Left lung (tissue), 14 donors: ENCODE results near the gene ZNF358. TPM values are rescaled to one million over a fixed set of nuclear protein-coding genes. Genes with fewer than 3 reads are reported as not detected.

Source experiments
- ATAC-seq: fragments of 200-7000 bp; cut with Tn5 transposase; one replicate; pipeline ENCODE4 v1.9.1; 2020; ENCODE audit warnings: moderate library complexity
- DNase-seq, 4 donors: peaks; one replicate each; pipeline ENCODE4 v3.0.0-alpha.2; 2013 to 2020
- H3K27ac ChIP-seq, 2 donors: fragments of 200-600 bp; sonication (generic) in 1 of 2; one replicate each; pipeline versions ENCODE4 v1.5.0 to v1.8.0; 2020 to 2021
- H3K27me3 ChIP-seq, 2 donors: fragments of 200-600 bp; sonication (generic) in 1 of 2; one replicate each; pipeline versions ENCODE4 v1.5.0 to v1.8.0; 2020 to 2021
- H3K36me3 ChIP-seq, 2 donors: fragments of 200-600 bp; sonication (generic) in 1 of 2; one replicate each; pipeline versions ENCODE4 v1.5.0 to v1.8.0; 2020 to 2021
- H3K4me1 ChIP-seq, 2 donors: fragments of 200-600 bp; one replicate each; pipeline ENCODE4 v1.8.0; 2021
- H3K4me3 ChIP-seq, 2 donors: fragments of 200-600 bp; sonication (generic) in 1 of 2; one replicate each; pipeline versions ENCODE4 v1.5.0 to v1.8.0; 2020 to 2021; ENCODE audit warnings: mild to moderate bottlenecking in 1 of 2
- H3K9me3 ChIP-seq, 2 donors: fragments of 200-600 bp; sonication (generic) in 1 of 2; one replicate each; pipeline versions ENCODE4 v1.5.0 to v1.8.0; 2020 to 2021
- intact Hi-C, 2 donors: fragments of 100-400 bp; cut with DNase I; formaldehyde crosslinking; loops; one replicate each; pipeline versions ENCODE4 v1.11.2 to v1.14.2; 2022
- long read RNA-seq, 12 donors: library from polyadenylated mRNA in 2 of 12; unstranded in 2 of 12; transcript quantifications; one replicate each; pipeline ENCODE4 v2.0.0 and lab custom pipeline, GENCODE V29; 2019 to 2026
- polyA plus RNA-seq, 6 donors: library from polyadenylated mRNA; unstranded; fragments of 120-200 nt; gene quantifications; one replicate each; pipeline ENCODE4 v1.2.1, GENCODE V29; 2013; ENCODE audit not compliant: insufficient read length in 6 of 6
- total RNA-seq, 2 donors: library from RNA; stranded (reverse); fragmentation: NEBNext Ultra II Directional; extraction: Animal tissue kit (Norgen Biotek cat#: 25700); gene quantifications; one replicate each; pipeline ENCODE4 v1.2.1, GENCODE V29; 2021
- TF ChIP-seq, protein P1 (sequence below), 2 donors: fragments of 200-600 bp; sonication (generic) in 1 of 2; IDR thresholded peaks; one replicate each; pipeline versions ENCODE4 v1.5.0 to v1.8.0; 2021; ENCODE audit warnings: antibody characterized with exemption in 2 of 2
- donor health status: DM: no; HTN: yes; CAD: no.
- donor health status: DM: no; HTN: no; CAD: no.

The ZNF358 gene
- total RNA-seq = 10 to 100 TPM; 46.1 to 47.6 TPM
- polyA plus RNA-seq = 10 to 100 TPM; 36.9 to 56.1 (median 44.4) TPM
- long read RNA-seq, donor 1, transcript ZNF358-202 (2 exons, 1,954 nt) = major isoform, 51 of 54 reads
- long read RNA-seq, donor 1, partial matches to known transcripts = 0 of 54 reads
- long read RNA-seq, donor 1, other reads (novel, unspliced or antisense) = 0 of 54 reads
- long read RNA-seq, donor 2, transcript ZNF358-202 (2 exons, 1,954 nt) = major isoform, 29 of 30 reads
- long read RNA-seq, donor 2, partial matches to known transcripts = 0 of 30 reads
- long read RNA-seq, donor 2, other reads (novel, unspliced or antisense) = 0 of 30 reads
- long read RNA-seq, donor 3, transcript ZNF358-202 (2 exons, 1,954 nt) = major isoform, 26 of 29 reads
- long read RNA-seq, donor 3, partial matches to known transcripts = 0 of 29 reads
- long read RNA-seq, donor 3, other reads (novel, unspliced or antisense) = 0 of 29 reads
- long read RNA-seq, donor 4, partial matches to known transcripts = 0 of 10 reads
- long read RNA-seq, donor 4, other reads (novel, unspliced or antisense) = 10 of 10 reads
- long read RNA-seq, donor 5, transcript ZNF358-202 (2 exons, 1,954 nt) = major isoform, 36 of 38 reads
- long read RNA-seq, donor 5, partial matches to known transcripts = 0 of 38 reads
- long read RNA-seq, donor 5, other reads (novel, unspliced or antisense) = 0 of 38 reads
- long read RNA-seq, donor 6, transcript ZNF358-202 (2 exons, 1,954 nt) = major isoform, 25 of 51 reads
- long read RNA-seq, donor 6, partial matches to known transcripts = 24 of 51 reads
- long read RNA-seq, donor 6, other reads (novel, unspliced or antisense) = 0 of 51 reads
- long read RNA-seq, donor 7, transcript ZNF358-202 (2 exons, 1,954 nt) = major isoform, 19 of 19 reads
- long read RNA-seq, donor 7, partial matches to known transcripts = 0 of 19 reads
- long read RNA-seq, donor 7, other reads (novel, unspliced or antisense) = 0 of 19 reads
- long read RNA-seq, donor 8, transcript ZNF358-202 (2 exons, 1,954 nt) = major isoform, 32 of 62 reads
- long read RNA-seq, donor 8, partial matches to known transcripts = 30 of 62 reads
- long read RNA-seq, donor 8, other reads (novel, unspliced or antisense) = 0 of 62 reads
- long read RNA-seq, donor 9 = 0 reads
- long read RNA-seq, donor 10, partial matches to known transcripts = 0 of 5 reads
- long read RNA-seq, donor 10, other reads (novel, unspliced or antisense) = 5 of 5 reads
- long read RNA-seq, donor 11 = 0 reads
- long read RNA-seq, donor 12, transcript ZNF358-202 (2 exons, 1,954 nt) = major isoform, 28 of 28 reads
- long read RNA-seq, donor 12, partial matches to known transcripts = 0 of 28 reads
- long read RNA-seq, donor 12, other reads (novel, unspliced or antisense) = 0 of 28 reads

DNA sequence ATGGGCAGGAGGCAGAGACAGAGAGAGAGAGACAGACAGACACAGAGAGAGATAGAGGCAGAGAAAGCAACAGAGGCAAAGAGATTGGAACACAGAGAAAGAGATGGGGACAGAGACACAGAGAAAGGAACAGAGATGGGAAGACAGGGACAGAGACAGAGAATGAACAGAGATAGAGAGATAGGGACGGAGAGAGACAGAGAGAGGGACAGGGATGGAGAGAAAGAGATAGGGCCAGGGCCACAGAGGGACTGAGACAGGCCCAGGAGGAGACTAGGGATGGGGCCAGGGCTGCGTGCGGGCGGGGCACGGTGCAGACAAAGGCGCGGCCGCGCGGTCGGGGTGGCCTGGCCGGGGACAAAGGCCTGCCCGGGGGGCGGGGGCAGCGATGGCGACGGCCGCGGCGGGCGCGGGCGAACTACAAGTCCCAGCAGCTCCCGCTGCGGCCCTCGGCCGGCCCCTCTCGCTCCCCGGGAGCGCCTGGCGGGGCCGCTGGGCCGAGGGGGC, at the start of gene ZNF358:
ZNF358 (plus strand) TSS at position 459 of the 507 bp plus-strand sequence. CDS start 3,140 bp downstream, outside the sequence.
- peak; percentile 93 for ATAC-seq
- peaks cover 0 to 46% of the 10 kb centered on the region in 2 donors for H3K27me3 ChIP-seq
- peaks cover 0 to 22% of the 10 kb centered on the region in 2 donors for H3K4me1 ChIP-seq
- DNase-seq = peak; percentile 66 to 90 (median 76)
- peak within 1 kb of the TSS; percentile 80 to 85 for H3K27ac ChIP-seq
- peak within 1 kb of the TSS; percentile 58 to 62 for H3K4me3 ChIP-seq
- no peaks in the 10 kb centered on the region for H3K9me3 ChIP-seq
- intact Hi-C loops = no loop called here
- peaks cover 0 to 16% of the 10 kb centered on the region in 2 donors for H3K36me3 ChIP-seq
- TF ChIP-seq, protein P1, sequence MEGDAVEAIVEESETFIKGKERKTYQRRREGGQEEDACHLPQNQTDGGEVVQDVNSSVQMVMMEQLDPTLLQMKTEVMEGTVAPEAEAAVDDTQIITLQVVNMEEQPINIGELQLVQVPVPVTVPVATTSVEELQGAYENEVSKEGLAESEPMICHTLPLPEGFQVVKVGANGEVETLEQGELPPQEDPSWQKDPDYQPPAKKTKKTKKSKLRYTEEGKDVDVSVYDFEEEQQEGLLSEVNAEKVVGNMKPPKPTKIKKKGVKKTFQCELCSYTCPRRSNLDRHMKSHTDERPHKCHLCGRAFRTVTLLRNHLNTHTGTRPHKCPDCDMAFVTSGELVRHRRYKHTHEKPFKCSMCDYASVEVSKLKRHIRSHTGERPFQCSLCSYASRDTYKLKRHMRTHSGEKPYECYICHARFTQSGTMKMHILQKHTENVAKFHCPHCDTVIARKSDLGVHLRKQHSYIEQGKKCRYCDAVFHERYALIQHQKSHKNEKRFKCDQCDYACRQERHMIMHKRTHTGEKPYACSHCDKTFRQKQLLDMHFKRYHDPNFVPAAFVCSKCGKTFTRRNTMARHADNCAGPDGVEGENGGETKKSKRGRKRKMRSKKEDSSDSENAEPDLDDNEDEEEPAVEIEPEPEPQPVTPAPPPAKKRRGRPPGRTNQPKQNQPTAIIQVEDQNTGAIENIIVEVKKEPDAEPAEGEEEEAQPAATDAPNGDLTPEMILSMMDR (IDR thresholded peaks at IDR 0.05) = no peak

DNA sequence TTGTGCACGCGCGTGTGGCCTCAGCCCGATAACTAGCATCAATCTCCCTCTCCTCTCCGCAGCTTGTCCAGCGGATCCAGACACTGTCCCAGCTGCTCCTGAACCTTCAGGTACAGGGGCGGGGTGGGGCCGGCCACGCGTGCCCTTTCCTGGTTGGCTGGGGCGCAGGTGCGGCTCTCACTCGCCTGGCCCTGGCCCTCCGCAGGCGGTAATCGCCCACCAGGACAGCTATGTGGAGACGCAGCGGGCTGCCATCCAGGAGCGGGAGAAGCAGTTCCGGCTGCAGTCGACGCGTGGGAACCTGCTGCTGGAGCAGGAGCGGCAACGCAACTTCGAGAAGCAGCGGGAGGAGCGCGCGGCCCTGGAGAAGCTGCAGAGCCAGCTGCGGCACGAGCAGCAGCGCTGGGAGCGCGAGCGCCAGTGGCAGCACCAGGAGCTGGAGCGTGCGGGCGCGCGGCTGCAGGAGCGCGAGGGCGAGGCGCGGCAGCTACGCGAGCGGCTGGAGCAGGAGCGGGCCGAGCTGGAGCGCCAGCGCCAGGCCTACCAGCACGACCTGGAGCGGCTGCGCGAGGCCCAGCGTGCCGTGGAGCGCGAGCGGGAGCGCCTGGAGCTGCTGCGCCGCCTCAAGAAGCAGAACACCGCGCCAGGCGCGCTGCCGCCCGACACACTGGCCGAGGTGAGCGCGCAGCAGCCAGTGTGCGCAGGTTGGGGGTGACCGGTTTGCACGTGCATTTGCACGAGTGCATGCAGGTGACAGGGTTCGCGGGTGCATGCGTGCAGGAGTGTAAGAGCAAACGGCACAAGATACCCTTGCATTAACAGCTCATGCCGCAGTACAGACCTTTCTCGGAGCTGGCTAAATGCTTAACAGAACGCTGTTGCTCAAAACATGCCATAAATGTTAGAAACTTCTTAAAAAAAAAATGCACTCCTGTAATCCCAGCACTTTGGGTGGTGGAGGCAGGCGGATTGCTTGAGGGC, 48.6 kb upstream of the ZNF358 start:
- Histone ChIP-seq H3K4me3 (no peak overlapping the region), H3K4me1 (peaks cover 0 to 4% of the 10 kb centered on the region in 2 donors), H3K27me3 (no peaks in the 10 kb centered on the region), H3K9me3 (no peaks in the 10 kb centered on the region), H3K27ac (no peak overlapping the region), H3K36me3 (peaks cover 0 to 100% of the 10 kb centered on the region in 2 donors)
- DNase-seq = no peak
- TF ChIP-seq, protein P1 (IDR thresholded peaks at IDR 0.05) = no peak
- intact Hi-C loops = no loop called here
- ATAC-seq = no peak

DNA sequence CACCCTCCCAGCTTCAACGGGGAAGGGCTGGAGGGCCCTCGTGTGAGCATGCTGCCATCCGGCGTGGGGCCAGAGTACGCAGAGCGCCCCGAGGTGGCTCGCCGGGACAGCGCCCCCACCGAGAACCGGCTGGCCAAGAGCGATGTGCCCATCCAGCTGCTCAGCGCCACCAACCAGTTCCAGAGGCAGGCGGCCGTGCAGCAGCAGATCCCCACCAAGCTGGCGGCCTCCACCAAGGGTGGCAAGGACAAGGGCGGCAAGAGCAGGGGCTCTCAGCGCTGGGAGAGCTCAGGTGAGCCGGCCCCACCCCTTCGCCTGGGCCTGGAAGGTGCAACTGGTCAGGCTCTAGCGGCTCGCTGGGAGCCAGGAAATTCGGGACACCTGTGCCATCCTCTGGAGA, 47.1 kb upstream of the ZNF358 start:
- TF ChIP-seq, protein P1 (IDR thresholded peaks at IDR 0.05) = no peak
- Histone ChIP-seq H3K9me3 (no peaks in the 10 kb centered on the region), H3K27me3 (no peaks in the 10 kb centered on the region), H3K4me1 (peaks cover 0 to 14% of the 10 kb centered on the region in 2 donors), H3K36me3 (peaks cover 0 to 87% of the 10 kb centered on the region in 2 donors), H3K27ac (no peak overlapping the region), H3K4me3 (no peak overlapping the region)
- ATAC-seq (no peak), DNase-seq (no peak)
- intact Hi-C loops = no loop called here

DNA sequence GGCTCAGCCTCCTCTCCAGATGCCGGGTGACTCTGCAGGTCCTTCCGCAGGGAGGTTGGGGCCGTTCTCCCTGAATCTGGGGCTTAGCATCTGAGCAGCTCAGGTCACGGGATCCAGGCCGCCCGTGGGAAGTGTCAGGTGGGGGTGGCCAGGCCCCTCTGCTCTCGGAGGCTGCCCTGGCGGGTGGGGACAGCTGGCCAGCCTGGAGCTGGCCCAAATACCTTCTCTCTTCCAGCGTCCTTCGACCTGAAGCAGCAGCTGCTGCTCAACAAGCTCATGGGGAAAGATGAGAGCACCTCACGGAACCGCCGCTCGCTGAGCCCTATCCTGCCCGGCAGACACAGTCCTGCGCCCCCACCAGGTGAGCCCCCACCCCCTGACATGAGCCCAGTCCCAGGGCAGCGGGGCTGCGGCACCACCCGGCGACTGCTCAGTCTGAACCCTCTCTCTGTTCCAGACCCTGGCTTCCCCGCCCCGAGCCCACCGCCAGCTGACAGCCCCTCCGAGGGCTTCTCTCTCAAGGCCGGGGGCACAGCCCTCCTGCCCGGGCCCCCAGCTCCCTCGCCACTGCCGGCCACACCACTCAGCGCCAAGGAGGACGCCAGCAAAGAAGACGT, 46.1 kb upstream of the ZNF358 start:
- Histone ChIP-seq H3K4me1 (peaks cover 0 to 14% of the 10 kb centered on the region in 2 donors), H3K27me3 (no peaks in the 10 kb centered on the region), H3K27ac (no peak overlapping the region), H3K36me3 (peaks cover 0 to 77% of the 10 kb centered on the region in 2 donors), H3K4me3 (no peak overlapping the region), H3K9me3 (no peaks in the 10 kb centered on the region)
- intact Hi-C loops = no loop called here
- no peak for DNase-seq
- no peak for ATAC-seq
- TF ChIP-seq, protein P1 (IDR thresholded peaks at IDR 0.05) = no peak
